Breast epithelium (tissue), 4 donors: ENCODE measurements around the gene DENR. TPM values are rescaled to one million over a fixed set of nuclear protein-coding genes. Genes with fewer than 3 reads are reported as not detected.

Experiments
- DNase-seq, 2 donors: peaks; one replicate each; pipeline ENCODE4 v3.0.0-alpha.2; 2019; ENCODE audit warnings: low spot score in 2 of 2
- H3K27ac ChIP-seq, 2 donors: fragments of 200-600 bp; sonication (generic) in 1 of 2; one replicate each; pipeline ENCODE4 v1.5.1; 2016 to 2019; ENCODE audit warnings: mild to moderate bottlenecking in 1 of 2
- H3K27me3 ChIP-seq, 2 donors: fragments of 200-600 bp; sonication (generic) in 1 of 2; one replicate each; pipeline versions ENCODE4 v1.5.1 to v1.6.0; 2017 to 2019; ENCODE audit warnings: control low read depth in 1 of 2, mild to moderate bottlenecking in 1 of 2
- H3K36me3 ChIP-seq: fragments of 200-600 bp; one replicate; pipeline ENCODE4 v1.5.1; 2019
- H3K4me1 ChIP-seq, 2 donors: fragments of 200-600 bp; sonication (generic); one replicate each; pipeline ENCODE4 v1.5.1; 2016 to 2019; ENCODE audit warnings: control low read depth in 1 of 2
- H3K4me3 ChIP-seq, 3 donors: fragments of 200-600 bp; sonication (generic); 1 replicate in 2 of 3; 2 replicates in 1 of 3; pipeline ENCODE4 v1.5.1; 2016 to 2019; ENCODE audit warnings: mild to moderate bottlenecking in 3 of 3, moderate library complexity in 2 of 3
- H3K9me3 ChIP-seq, 2 donors: fragments of 200-600 bp; sonication (generic) in 1 of 2; one replicate each; pipeline ENCODE4 v1.5.1; 2016 to 2019; ENCODE audit warnings: control low read depth in 1 of 2
- CTCF ChIP-seq, 3 donors: fragments of 450-650 bp; IDR thresholded peaks; one replicate each; pipeline ENCODE4 v1.5.1; 2016 to 2017; ENCODE audit warnings: antibody characterized with exemption in 3 of 3, mild to moderate bottlenecking in 3 of 3, moderate library complexity in 3 of 3
- POLR2A ChIP-seq: fragments of 450-650 bp; IDR thresholded peaks from one replicate; pipeline ENCODE4 v1.6.1; 2016; ENCODE audit warnings: antibody characterized with exemption, mild to moderate bottlenecking, moderate library complexity
- POLR2AphosphoS5 ChIP-seq, 3 donors: sonication (generic); formaldehyde crosslinking; IDR thresholded peaks; one replicate each; pipeline ENCODE4 v1.6.1; 2017; ENCODE audit warnings: antibody characterized with exemption in 3 of 3
- intact Hi-C: fragments of 100-400 bp; cut with DNase I; formaldehyde crosslinking; loops from one replicate; pipeline ENCODE4 v1.15.1; 2023; ENCODE audit warnings: low total_unique reads
- total RNA-seq, 3 donors: library from RNA; depleted of rRNA; stranded (reverse); fragments of >200 nt; gene quantifications; one replicate each; pipeline ENCODE4 v1.1.0, GENCODE V29; 2016

DENR gene
- total RNA-seq, 3 donors from 2014 or later: 21.9 to 30.7 (median 28.2) TPM

GRCh38 chr12:122729583-122730214 is 22.9 kb upstream of the DENR start:
- no peak for TF ChIP-seq CTCF (IDR thresholded peaks at IDR 0.05)
- TF ChIP-seq POLR2AphosphoS5 (IDR thresholded peaks at IDR 0.05): no peak
- TF ChIP-seq POLR2A: no peak
- H3K9me3 ChIP-seq: no peaks in the 10 kb centered on the region
- no peaks in the 10 kb centered on the region for H3K36me3 ChIP-seq
- no peaks in the 10 kb centered on the region for H3K27me3 ChIP-seq
- peak overlapping the region in 2 of 3 donors; percentile 60 to 79 for H3K4me3 ChIP-seq
- no peaks in the 10 kb centered on the region for H3K4me1 ChIP-seq
- no peak for DNase-seq
- H3K27ac ChIP-seq: peak overlapping the region; percentile 86 to 90
- intact Hi-C loops: loop anchor here (10.0 kb wide), 1 partner anchor 85 kb away; no protein-coding TSS in a partner anchor

GRCh38 chr12:122730215-122731014 is 22.2 kb upstream of the DENR start, which contains the start of gene HCAR1:
Gene HCAR1, minus strand, starts transcription at chr12:122730844. Its CDS starts 505 bp downstream, at chr12:122730339.
- DNase-seq: peak; percentile 32 to 59
- intact Hi-C loops: loop anchor here (10.0 kb wide), 1 partner anchor 86 kb away; no protein-coding TSS in a partner anchor
- H3K36me3 ChIP-seq: no peaks in the 10 kb centered on the region
- H3K9me3 ChIP-seq: no peaks in the 10 kb centered on the region
- H3K27me3 ChIP-seq: no peaks in the 10 kb centered on the region
- no peak for TF ChIP-seq POLR2AphosphoS5 (IDR thresholded peaks at IDR 0.05)
- TF ChIP-seq CTCF (IDR thresholded peaks at IDR 0.05): peak in 2 of 3 donors; percentile 30 to 37
- H3K4me1 ChIP-seq: no peaks in the 10 kb centered on the region
- peak within 1 kb of the TSS; percentile 86 to 90 for H3K27ac ChIP-seq
- H3K4me3 ChIP-seq: peak within 1 kb of the TSS; percentile 31 to 79 (median 60)

GRCh38 chr12:122732170-122732569 is 20.5 kb upstream of the DENR start:
- Histone ChIP-seq H3K4me3 (no peak overlapping the region), H3K36me3 (no peaks in the 10 kb centered on the region), H3K9me3 (no peaks in the 10 kb centered on the region), H3K27me3 (no peaks in the 10 kb centered on the region), H3K4me1 (no peaks in the 10 kb centered on the region), H3K27ac (no peak overlapping the region)
- no peak for TF ChIP-seq POLR2AphosphoS5 (IDR thresholded peaks at IDR 0.05)
- no peak for DNase-seq
- intact Hi-C loops: loop anchor here (2.0 to 10.0 kb wide), 2 partner anchors 19 to 87 kb away; no protein-coding TSS in a partner anchor

- H3K27ac ChIP-seq: no peak overlapping the region
- no peak for DNase-seq
- no peak overlapping the region for H3K4me3 ChIP-seq
- intact Hi-C loops: loop anchor here (2.0 to 10.0 kb wide), 2 partner anchors 18 to 88 kb away; no protein-coding TSS in a partner anchor
- TF ChIP-seq POLR2AphosphoS5 (IDR thresholded peaks at IDR 0.05): no peak
- TF ChIP-seq CTCF (IDR thresholded peaks at IDR 0.05): no peak
- TF ChIP-seq POLR2A: no peak
- no peaks in the 10 kb centered on the region for H3K9me3 ChIP-seq
- no peaks in the 10 kb centered on the region for H3K36me3 ChIP-seq
- H3K4me1 ChIP-seq: no peaks in the 10 kb centered on the region
- no peaks in the 10 kb centered on the region for H3K27me3 ChIP-seq
Observed at GRCh38 chr12:122732611-122733010, 20.0 kb upstream of the DENR start.

- H3K27ac ChIP-seq: no peak overlapping the region
- H3K27me3 ChIP-seq: no peaks in the 10 kb centered on the region
- TF ChIP-seq POLR2A: no peak
- TF ChIP-seq POLR2AphosphoS5 (IDR thresholded peaks at IDR 0.05): no peak
- no peak for TF ChIP-seq CTCF (IDR thresholded peaks at IDR 0.05)
- DNase-seq: no peak
- H3K4me3 ChIP-seq: no peak overlapping the region
- H3K4me1 ChIP-seq: no peaks in the 10 kb centered on the region
- H3K9me3 ChIP-seq: no peaks in the 10 kb centered on the region
- H3K36me3 ChIP-seq: no peaks in the 10 kb centered on the region
- intact Hi-C loops: loop anchor here (10.0 kb wide), 1 partner anchor 94 kb away; no protein-coding TSS in a partner anchor
Observed at GRCh38 chr12:122738571-122738970, 14.1 kb upstream of the DENR start.
